Neuronal stem cell (in vitro differentiated cells): Measurements from ENCODE around the gene GPR160. TPM values are rescaled to one million over a fixed set of nuclear protein-coding genes. Genes with fewer than 3 reads are reported as not detected.

ENCODE experiments used
- DNase-seq: peaks from one replicate; pipeline ENCODE4 v3.0.0-alpha.2; 2013; ENCODE audit warnings: low spot score
- H2AFZ ChIP-seq: one replicate; pipeline ENCODE4 v1.6.1; 2013; ENCODE audit warnings: mild to moderate bottlenecking, low read length, inconsistent platforms
- H2AK5ac ChIP-seq: 2 replicates; pipeline ENCODE4 v1.6.1; 2013; ENCODE audit warnings: low read depth, mild to moderate bottlenecking, inconsistent platforms, low read length, moderate library complexity, mixed read lengths
- H2BK120ac ChIP-seq: 2 replicates; pipeline ENCODE4 v1.6.1; 2013; ENCODE audit warnings: low read depth, mild to moderate bottlenecking, inconsistent platforms, low read length, moderate library complexity, mixed read lengths
- H2BK12ac ChIP-seq: one replicate; pipeline ENCODE4 v1.6.1; 2013; ENCODE audit warnings: low read length, inconsistent platforms
- H2BK15ac ChIP-seq: 2 replicates; pipeline ENCODE4 v1.6.1; 2013; ENCODE audit warnings: mild to moderate bottlenecking, low read length, inconsistent platforms, mixed read lengths
- H2BK5ac ChIP-seq: one replicate; pipeline ENCODE4 v1.6.1; 2013; ENCODE audit warnings: inconsistent platforms, mild to moderate bottlenecking, low read length, moderate library complexity
- H3K14ac ChIP-seq: one replicate; pipeline ENCODE4 v1.6.1; 2013; ENCODE audit warnings: low read length, inconsistent platforms
- H3K18ac ChIP-seq: 2 replicates; pipeline ENCODE4 v1.6.1; 2013; ENCODE audit warnings: low read length, inconsistent platforms
- H3K23ac ChIP-seq: 2 replicates; pipeline ENCODE4 v1.6.1; 2013; ENCODE audit warnings: low read depth, mild to moderate bottlenecking, mixed read lengths, low read length, inconsistent platforms; ENCODE audit not compliant: poor library complexity
- H3K27ac ChIP-seq: replicated peaks from 3 replicates; pipeline ENCODE4 v1.5.1; 2013; ENCODE audit warnings: low read length, inconsistent platforms
- H3K27me3 ChIP-seq, 3 experiments: 2 replicates each; pipeline ENCODE4 v1.6.1; 2013; ENCODE audit warnings: low read length in 3 of 3, mild to moderate bottlenecking in 2 of 3, inconsistent platforms in 1 of 3, low read depth in 1 of 3, mixed read lengths in 1 of 3, moderate library complexity in 1 of 3; ENCODE audit not compliant: control insufficient read depth in 3 of 3, insufficient read depth in 3 of 3
- H3K36me3 ChIP-seq, 2 donors: replicated peaks in 1 of 2; 2 replicates each; pipeline ENCODE4 v1.6.1; 2013; ENCODE audit warnings: low read length in 2 of 2; ENCODE audit not compliant: control insufficient read depth in 2 of 2, insufficient read depth in 2 of 2
- H3K4ac ChIP-seq: 2 replicates; pipeline ENCODE4 v1.6.1; 2013; ENCODE audit warnings: inconsistent platforms, mild to moderate bottlenecking, low read length, moderate library complexity
- H3K4me1 ChIP-seq, 2 donors: 1 replicate in 1 of 2; 2 replicates in 1 of 2; pipeline ENCODE4 v1.6.1; 2013; ENCODE audit warnings: low read length in 2 of 2, low read depth in 1 of 2; ENCODE audit not compliant: control insufficient read depth in 2 of 2, insufficient read depth in 1 of 2
- H3K4me2 ChIP-seq: one replicate; pipeline ENCODE4 v1.6.1; 2013; ENCODE audit warnings: mild to moderate bottlenecking, low read length, inconsistent platforms; ENCODE audit not compliant: insufficient read depth, poor library complexity, severe bottlenecking
- H3K4me3 ChIP-seq, 2 donors: 2 replicates each; pipeline ENCODE4 v1.5.1; 2013; ENCODE audit warnings: low read length in 2 of 2, mild to moderate bottlenecking in 2 of 2, inconsistent platforms in 1 of 2, moderate library complexity in 1 of 2
- H3K79me1 ChIP-seq: one replicate; pipeline ENCODE4 v1.6.1; 2013; ENCODE audit warnings: low read depth, mild to moderate bottlenecking, inconsistent platforms, low read length, moderate library complexity
- H3K9ac ChIP-seq: one replicate; pipeline ENCODE4 v1.6.1; 2013; ENCODE audit warnings: mild to moderate bottlenecking, low read depth, low read length, inconsistent platforms; ENCODE audit not compliant: poor library complexity
- H3K9me3 ChIP-seq, 2 donors: replicated peaks in 1 of 2; 2 replicates each; pipeline versions ENCODE3 to v1.6.1; 2013; ENCODE audit warnings: low read length in 2 of 2, mild to moderate bottlenecking in 2 of 2, inconsistent platforms in 1 of 2, low read depth in 1 of 2, mixed read lengths in 1 of 2, moderate library complexity in 1 of 2; ENCODE audit not compliant: control insufficient read depth in 2 of 2, insufficient read depth in 1 of 2
- H4K8ac ChIP-seq: one replicate; pipeline ENCODE4 v1.6.1; 2013; ENCODE audit warnings: low read depth, mild to moderate bottlenecking, inconsistent platforms, low read length, moderate library complexity
- H4K91ac ChIP-seq: one replicate; pipeline ENCODE4 v1.6.1; 2013; ENCODE audit warnings: low read length, low read depth, mild to moderate bottlenecking, inconsistent platforms; ENCODE audit not compliant: poor library complexity
- WGBS, 2 donors: extraction: QIAGEN DNeasy Blood & Tissue Kit; methylation state at CpG; one replicate each; pipeline ENCODE4 v1.1.7; 2013; ENCODE audit warnings: missing lambda C conversion rate in 2 of 2, mixed read lengths in 1 of 2; ENCODE audit not compliant: insufficient read length in 2 of 2, insufficient replicate concordance in 1 of 2; ENCODE audit errors: extremely low coverage in 2 of 2; 5-methylcytosine and 5-hydroxymethylcytosine counted together
- small RNA-seq: library from polyadenylated mRNA; stranded (forward); fragments of <200 nt; extraction: miRNeasy Mini kit (QIAGEN cat#:217004); gene quantifications from one replicate; pipeline ENCODE3, GENCODE V24; 2013; ENCODE audit not compliant: insufficient read depth

The GPR160 gene

GRCh38 chr3:170130532-170130931 is 92.7 kb downstream of the GPR160 start:
- Histone ChIP-seq H3K23ac (no peak overlapping the region), H3K9ac (no peak overlapping the region), H2AK5ac (no peak overlapping the region), H3K4ac (no peak overlapping the region), H2AFZ (no peak overlapping the region), H3K14ac (no peak overlapping the region), H2BK5ac (no peak overlapping the region), H4K91ac (no peak overlapping the region), H3K36me3 (peaks cover 9 to 84% of the 10 kb centered on the region in 2 donors), H3K4me1 (no peaks in the 10 kb centered on the region), H3K27me3 (no peaks in the 10 kb centered on the region), H2BK12ac (no peak overlapping the region), H4K8ac (no peak overlapping the region), H2BK15ac (no peak overlapping the region), H3K79me1 (no peaks in the 10 kb centered on the region), H3K27ac (no peak overlapping the region), H2BK120ac (no peak overlapping the region), H3K4me2 (no peak overlapping the region), H3K18ac (no peak overlapping the region), H3K4me3 (no peak overlapping the region), H3K9me3 (peaks cover 0 to 5% of the 10 kb centered on the region in 2 donors)
- no peak for DNase-seq

GRCh38 chr3:170132335-170132734 is 94.5 kb downstream of the GPR160 start:
- no CpG with 5 or more reads among the region's 2 CpGs for WGBS, 2 donors
- Histone ChIP-seq H3K23ac (no peak overlapping the region), H3K4ac (no peak overlapping the region)

More at GRCh38 chr3:170132335-170132734, 94.5 kb downstream of the GPR160 start:
- Histone ChIP-seq H3K9ac (no peak overlapping the region), H3K14ac (no peak overlapping the region), H2BK15ac (no peak overlapping the region), H3K4me3 (no peak overlapping the region), H3K36me3 (peaks cover 9 to 85% of the 10 kb centered on the region in 2 donors), H2AFZ (no peak overlapping the region), H2BK12ac (no peak overlapping the region), H3K27me3 (no peaks in the 10 kb centered on the region), H3K18ac (no peak overlapping the region), H4K8ac (no peak overlapping the region), H3K4me1 (no peaks in the 10 kb centered on the region), H3K27ac (no peak overlapping the region), H3K4me2 (no peak overlapping the region), H2BK5ac (no peak overlapping the region), H2BK120ac (no peak overlapping the region), H3K9me3 (peaks cover 0 to 5% of the 10 kb centered on the region in 2 donors), H2AK5ac (no peak overlapping the region), H3K79me1 (no peaks in the 10 kb centered on the region), H4K91ac (no peak overlapping the region)
- no peak for DNase-seq

Small RNA genes lying within 50 kb of the gene (small RNA-seq; reads per million reads assigned to genes)
- gene RNU4-38P = not detected
